HFFc6 (cell line): ENCODE results near the gene PFKP. TPM values are rescaled to one million over a fixed set of nuclear protein-coding genes. Genes with fewer than 3 reads are reported as not detected.
A peak's percentile ranks its signal among the peaks of the same experiment; 100 is the strongest.

Source experiments
- DNase-seq: peaks from one replicate; pipeline ENCODE4 v3.0.0-alpha.2; 2018
- H3K27ac Mint-ChIP-seq: 2 replicates; pipeline ENCODE4 v1.8.0; 2020; ENCODE audit warnings: mild to moderate bottlenecking, mixed read lengths
- H3K27me3 Mint-ChIP-seq: 2 replicates; pipeline ENCODE4 v1.8.0; 2021; ENCODE audit warnings: mild to moderate bottlenecking, moderate library complexity, mixed read lengths; ENCODE audit not compliant: insufficient read depth
- H3K36me3 Mint-ChIP-seq: 2 replicates; pipeline ENCODE4 v1.8.0; 2021; ENCODE audit warnings: low read depth, mixed read lengths
- H3K4me1 Mint-ChIP-seq: 2 replicates; pipeline ENCODE4 v1.8.0; 2020; ENCODE audit warnings: low read depth, mixed read lengths
- H3K4me3 Mint-ChIP-seq: 2 replicates; pipeline ENCODE4 v1.8.0; 2020; ENCODE audit warnings: mild to moderate bottlenecking, moderate library complexity, mixed read lengths
- H3K9me3 Mint-ChIP-seq: 2 replicates; pipeline ENCODE4 v1.8.0; 2020; ENCODE audit warnings: mild to moderate bottlenecking, mixed read lengths
- CTCF ChIP-seq: fragments of 200-600 bp; sonication (generic); IDR thresholded peaks from 2 replicates; pipeline ENCODE4 v1.5.0; 2021; ENCODE audit warnings: antibody characterized with exemption, mild to moderate bottlenecking
- total RNA-seq, 6 experiments: library from RNA; stranded (reverse); fragmentation: NEBNext Ultra II Directional; extraction: Animal tissue kit (Norgen Biotek cat#: 25700); gene quantifications; 2 replicates in 1 of 6; 3 replicates in 5 of 6; pipeline ENCODE4 v1.2.3, GENCODE V29; 2021

Gene PFKP
- total RNA-seq, 6 experiments from 2014 or later = 131 to 173 (median 161) TPM

GRCh38 chr10:3090914-3091787 lies 23.8 kb downstream of the PFKP start:
- Mint-ChIP-seq H3K4me1 (peaks cover 75% of the 10 kb centered on the region), H3K9me3 (no peaks in the 10 kb centered on the region), H3K36me3 (peaks cover 25% of the 10 kb centered on the region), H3K27ac (peak overlapping the region; percentile 93), H3K4me3 (peak overlapping the region; percentile 81), H3K27me3 (no peaks in the 10 kb centered on the region)
- peak; percentile 82 for DNase-seq
- no peak for TF ChIP-seq CTCF

GRCh38 chr10:3091921-3092320 lies 24.6 kb downstream of the PFKP start:
- no peak for DNase-seq
- H3K4me1 Mint-ChIP-seq = peaks cover 81% of the 10 kb centered on the region
- H3K36me3 Mint-ChIP-seq = peaks cover 22% of the 10 kb centered on the region
- H3K9me3 Mint-ChIP-seq = no peaks in the 10 kb centered on the region
- H3K4me3 Mint-ChIP-seq = peak overlapping the region; percentile 50; the same call in 1 of the 2 replicates
- peak overlapping the region; percentile 93 for H3K27ac Mint-ChIP-seq
- no peaks in the 10 kb centered on the region for H3K27me3 Mint-ChIP-seq
- no peak for TF ChIP-seq CTCF

- peak overlapping the region; percentile 70 for H3K4me3 Mint-ChIP-seq
- DNase-seq = no peak
- no peak for TF ChIP-seq CTCF
- H3K36me3 Mint-ChIP-seq = peaks cover 23% of the 10 kb centered on the region
- no peaks in the 10 kb centered on the region; the same call in 1 of the 2 replicates for H3K27me3 Mint-ChIP-seq
- peak overlapping the region; percentile 99 for H3K27ac Mint-ChIP-seq
- H3K9me3 Mint-ChIP-seq = no peaks in the 10 kb centered on the region
- H3K4me1 Mint-ChIP-seq = peaks cover 85% of the 10 kb centered on the region
These were observed 26.6 kb downstream of the PFKP start for GRCh38 chr10:3093996-3094395.

GRCh38 chr10:3094609-3095036 lies 27.3 kb downstream of the PFKP start:
- no peak for TF ChIP-seq CTCF
- Mint-ChIP-seq H3K4me3 (peak overlapping the region; percentile 70), H3K27ac (peak overlapping the region; percentile 99), H3K4me1 (peaks cover 86% of the 10 kb centered on the region), H3K36me3 (peaks cover 24% of the 10 kb centered on the region), H3K9me3 (no peaks in the 10 kb centered on the region), H3K27me3 (no peaks in the 10 kb centered on the region; the same call in 1 of the 2 replicates)
- no peak for DNase-seq

- Mint-ChIP-seq H3K36me3 (peaks cover 30% of the 10 kb centered on the region), H3K4me3 (peak overlapping the region; percentile 73), H3K27ac (peak overlapping the region; percentile 99), H3K9me3 (no peaks in the 10 kb centered on the region), H3K4me1 (peaks cover 80% of the 10 kb centered on the region), H3K27me3 (no peaks in the 10 kb centered on the region; the same call in 1 of the 2 replicates)
- no peak for TF ChIP-seq CTCF
- DNase-seq = peak; percentile 99
These were observed 28.2 kb downstream of the PFKP start for GRCh38 chr10:3095373-3096139.
